Measurements from ENCODE around the gene EXTL1. TPM values are rescaled to one million over a fixed set of nuclear protein-coding genes. Genes with fewer than 3 reads are reported as not detected.

EXTL1 gene
- total RNA-seq, 2 donors from 2014 or later: not detected

DNA sequence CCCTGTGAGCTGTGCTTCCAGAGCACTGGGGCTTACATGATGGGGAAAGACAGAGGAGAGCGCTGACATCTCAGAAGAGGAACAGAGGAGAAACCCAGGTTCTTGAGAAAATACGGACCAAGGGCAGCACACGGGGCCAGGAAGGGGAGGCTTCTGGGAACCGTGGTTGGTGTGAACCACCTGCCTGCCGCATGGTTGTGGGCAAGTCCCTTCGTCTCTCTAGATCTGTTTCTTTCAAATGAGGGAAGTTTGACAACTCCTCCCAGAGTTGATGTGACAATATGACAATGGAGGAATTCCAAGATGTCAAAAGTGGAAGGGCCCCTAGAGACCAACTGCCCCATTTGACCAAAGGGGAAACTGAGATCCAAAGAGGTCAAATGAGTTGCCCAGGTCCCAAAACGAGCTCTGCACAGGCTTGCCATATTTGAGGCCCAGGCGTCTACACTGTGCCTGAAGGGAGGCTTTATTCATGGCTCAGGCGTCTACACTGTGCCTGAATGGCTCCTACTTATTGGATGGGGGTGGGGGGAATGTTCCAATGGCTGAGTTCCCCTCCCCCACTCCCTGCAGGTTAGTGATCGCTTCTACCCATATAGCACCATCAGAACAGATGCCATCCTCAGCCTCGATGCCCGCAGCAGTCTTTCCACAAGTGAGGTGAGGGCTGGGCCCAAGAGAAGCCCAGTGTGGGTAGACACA lies 11.2 kb downstream of the EXTL1 start:
- H3K9me3 Mint-ChIP-seq: no peaks in the 10 kb centered on the region
- peaks cover 23% of the 10 kb centered on the region for H3K4me1 Mint-ChIP-seq (ENCODE audit: low read depth)
- H3K27me3 Mint-ChIP-seq (ENCODE audit: low read depth): no peaks in the 10 kb centered on the region
- H3K4me3 Mint-ChIP-seq: no peak overlapping the region
- no peaks in the 10 kb centered on the region for H3K36me3 Mint-ChIP-seq (ENCODE audit: insufficient read depth in 2 of 2)
- no peak overlapping the region for H3K27ac Mint-ChIP-seq
- DNase-seq (no peak), ATAC-seq (replicated peaks in 1 of 2) (no peak)

DNA sequence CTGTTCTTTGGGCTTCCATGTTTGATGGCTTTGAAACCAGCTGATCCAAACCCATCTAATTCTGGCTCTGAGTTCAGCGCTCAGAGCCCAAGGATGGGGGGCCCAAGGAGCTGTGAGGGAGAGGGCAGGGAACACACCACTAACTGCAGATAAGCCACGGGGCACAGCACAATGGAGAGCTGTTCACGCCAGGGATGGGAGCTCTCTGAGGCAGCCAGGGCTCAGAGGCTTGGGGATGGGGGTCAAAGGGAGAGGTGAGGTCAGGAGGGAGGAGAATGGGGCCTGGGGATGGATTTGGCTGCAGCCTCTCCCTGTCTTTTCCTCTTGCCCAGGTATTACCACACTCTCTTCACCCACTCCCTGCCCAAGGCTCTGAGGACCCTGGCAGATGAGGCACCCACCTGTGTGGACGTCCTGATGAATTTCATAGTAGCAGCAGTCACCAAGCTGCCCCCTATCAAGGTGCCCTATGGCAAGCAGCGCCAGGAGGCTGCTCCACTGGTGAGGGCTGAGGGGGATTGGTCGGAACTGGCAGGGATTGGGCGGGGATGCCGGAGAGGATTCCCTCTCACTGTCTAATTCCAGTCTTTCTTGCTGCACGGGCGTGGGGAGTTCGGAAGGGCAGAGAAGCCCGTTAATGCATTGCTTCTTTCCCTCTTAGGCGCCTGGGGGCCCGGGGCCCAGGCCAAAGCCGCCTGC lies 13.1 kb downstream of the EXTL1 start:
- H3K27ac Mint-ChIP-seq: no peak overlapping the region
- H3K9me3 Mint-ChIP-seq: no peaks in the 10 kb centered on the region
- peaks cover 21% of the 10 kb centered on the region for H3K4me1 Mint-ChIP-seq (ENCODE audit: low read depth)
- DNase-seq (no peak), ATAC-seq (replicated peaks in 1 of 2) (no peak)
- peak overlapping the region; percentile 97 to 99 for H3K4me3 Mint-ChIP-seq
- no peaks in the 10 kb centered on the region for H3K36me3 Mint-ChIP-seq (ENCODE audit: insufficient read depth in 2 of 2)
- no peaks in the 10 kb centered on the region for H3K27me3 Mint-ChIP-seq (ENCODE audit: low read depth)

DNA sequence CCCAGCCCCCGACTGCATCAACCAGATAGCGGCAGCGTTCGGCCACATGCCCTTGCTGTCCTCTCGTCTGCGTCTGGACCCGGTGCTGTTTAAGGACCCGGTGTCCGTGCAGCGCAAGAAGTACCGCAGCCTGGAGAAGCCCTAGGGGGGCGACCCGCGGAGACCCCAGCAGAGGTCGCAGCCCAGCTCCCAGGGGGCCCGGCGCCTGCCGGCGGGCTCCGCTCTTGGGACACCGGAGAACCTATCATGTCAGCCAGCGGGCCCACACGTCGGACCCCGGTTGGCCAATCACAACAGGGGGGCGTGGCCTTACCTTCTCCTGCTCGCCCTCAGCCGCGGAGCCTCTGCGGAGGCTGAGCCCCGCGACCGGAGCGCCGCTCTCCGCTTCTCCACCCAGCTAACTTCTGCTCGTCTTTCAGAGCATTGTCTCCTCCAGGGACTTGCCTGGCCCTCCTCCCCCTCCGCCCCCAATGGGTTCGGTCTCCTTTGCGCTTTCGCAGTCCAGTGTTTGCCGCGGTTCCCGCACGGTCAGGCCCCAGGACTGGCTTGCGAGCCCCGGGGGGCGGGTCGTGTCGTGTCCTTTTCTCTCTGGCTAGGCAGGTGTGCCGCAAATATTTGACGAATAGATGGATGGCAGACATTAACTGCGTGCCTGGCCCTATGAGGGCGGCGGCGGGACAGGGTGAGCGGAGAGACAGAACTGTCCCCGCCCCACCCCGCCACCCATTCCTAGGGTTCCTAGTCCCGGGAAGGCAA lies 13.8 kb downstream of the EXTL1 start:
- peak overlapping the region; percentile 24 for H3K27ac Mint-ChIP-seq
- no peaks in the 10 kb centered on the region for H3K36me3 Mint-ChIP-seq (ENCODE audit: insufficient read depth in 2 of 2)
- H3K27me3 Mint-ChIP-seq (ENCODE audit: low read depth): no peaks in the 10 kb centered on the region

DNA sequence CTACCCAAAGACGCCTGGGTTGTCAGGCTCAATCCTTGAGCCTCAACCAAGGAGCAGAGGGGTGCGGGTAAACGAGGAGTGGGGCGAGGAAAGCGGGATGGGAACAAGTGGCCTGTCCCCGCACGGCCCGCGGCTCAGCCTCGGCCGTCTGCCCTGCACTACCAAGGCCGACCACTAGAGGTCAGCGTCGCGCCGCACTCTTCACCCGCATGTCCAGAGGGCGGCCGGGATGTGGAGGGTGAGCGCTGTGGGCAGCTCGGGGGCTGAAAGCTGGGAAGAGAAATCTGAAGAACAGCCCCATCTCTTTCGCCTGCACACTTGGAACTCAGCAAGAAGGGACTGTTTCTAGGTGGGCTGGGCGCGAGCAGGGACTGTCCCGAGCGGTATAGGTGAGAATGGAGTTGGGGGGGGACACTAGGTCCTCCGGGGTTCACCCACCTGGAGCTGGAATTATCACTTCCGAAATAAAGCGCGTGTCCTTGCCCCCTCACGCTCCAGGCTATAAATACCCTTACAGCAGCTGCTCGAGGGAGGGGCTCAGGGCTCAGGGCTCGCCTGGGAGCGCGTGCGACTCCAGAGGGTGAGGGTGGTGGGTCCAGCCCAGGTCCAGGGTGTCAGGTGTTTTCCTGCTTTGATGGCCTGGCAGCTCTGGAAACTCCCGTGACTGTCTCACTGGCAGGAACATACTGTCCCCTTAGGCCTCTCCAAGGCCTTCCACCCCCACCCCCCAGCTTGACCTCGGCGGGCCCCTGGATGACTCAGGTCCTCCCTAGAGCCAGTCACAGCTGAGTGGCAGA lies 14.6 kb downstream of the EXTL1 start:
- Mint-ChIP-seq H3K27ac (peak overlapping the region; percentile 24), H3K4me3 (peak overlapping the region; percentile 97 to 99), H3K9me3 (no peaks in the 10 kb centered on the region), H3K4me1 (ENCODE audit: low read depth) (peaks cover 21% of the 10 kb centered on the region), H3K36me3 (ENCODE audit: insufficient read depth in 2 of 2) (no peaks in the 10 kb centered on the region), H3K27me3 (ENCODE audit: low read depth) (no peaks in the 10 kb centered on the region)
- DNase-seq (peak; percentile 81 to 88), ATAC-seq (replicated peaks in 1 of 2) (peak; percentile 74 to 79)

More for the DNA sequence above, 13.8 kb downstream of the EXTL1 start:
- ATAC-seq (replicated peaks in 1 of 2) (peak; percentile 97), DNase-seq (peak; percentile 93 to 97)
- peak overlapping the region; percentile 97 to 99 for H3K4me3 Mint-ChIP-seq
- peaks cover 21% of the 10 kb centered on the region for H3K4me1 Mint-ChIP-seq (ENCODE audit: low read depth)
- no peaks in the 10 kb centered on the region for H3K9me3 Mint-ChIP-seq

DNA sequence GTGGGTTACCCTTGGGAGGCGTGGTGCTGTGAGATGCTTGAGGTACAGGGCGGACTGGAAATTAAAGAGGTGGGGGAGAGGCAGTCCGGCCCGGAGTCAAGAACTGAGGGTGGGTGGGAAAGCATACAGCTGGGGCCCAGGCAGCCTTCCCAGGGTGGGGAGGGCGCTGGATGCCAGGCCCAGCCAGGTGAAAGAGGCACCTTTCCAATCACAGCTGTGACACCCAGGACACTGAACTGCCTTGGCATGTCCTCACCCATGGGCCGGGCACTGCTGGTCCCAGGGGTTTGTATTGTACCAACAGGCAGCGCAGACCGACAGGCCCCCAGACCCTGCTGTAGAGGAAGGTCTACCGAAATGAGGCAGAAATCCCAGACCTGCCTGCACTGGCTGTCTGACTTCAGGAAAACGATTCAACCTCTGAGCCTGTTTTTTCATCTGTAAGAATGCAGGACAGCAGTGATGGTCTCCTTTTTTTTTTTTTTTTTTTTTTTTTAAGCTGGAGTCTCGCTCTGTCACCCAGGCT lies 15.2 kb downstream of the EXTL1 start:
- H3K27ac Mint-ChIP-seq: no peak overlapping the region
- H3K36me3 Mint-ChIP-seq (ENCODE audit: insufficient read depth in 2 of 2): no peaks in the 10 kb centered on the region
- no peak for DNase-seq
- no peak for ATAC-seq (replicated peaks in 1 of 2)
- H3K4me1 Mint-ChIP-seq (ENCODE audit: low read depth): peaks cover 21% of the 10 kb centered on the region
- no peaks in the 10 kb centered on the region for H3K27me3 Mint-ChIP-seq (ENCODE audit: low read depth)
- H3K4me3 Mint-ChIP-seq: peak overlapping the region in 1 of 2 donors; percentile 25
- no peaks in the 10 kb centered on the region for H3K9me3 Mint-ChIP-seq

DNA sequence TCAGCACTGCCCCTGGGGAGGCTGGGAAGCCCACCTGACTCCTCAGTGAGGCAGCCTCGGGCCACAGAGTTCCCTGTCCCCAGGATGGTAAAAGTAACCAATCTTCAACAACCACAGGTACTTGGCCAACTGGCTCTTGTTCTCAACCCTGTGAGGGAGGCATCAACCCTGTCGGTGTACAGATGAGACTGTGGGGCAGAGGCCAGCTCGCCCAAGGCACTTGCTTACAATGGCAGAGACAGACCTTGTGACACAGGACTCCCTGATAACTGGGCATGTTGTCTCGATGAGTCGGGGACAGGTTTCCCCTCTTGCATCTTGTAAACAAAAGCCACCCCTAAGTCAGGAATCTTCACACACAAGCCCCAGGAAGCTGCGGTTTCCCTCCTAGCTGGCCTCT lies 16.3 kb downstream of the EXTL1 start:
- ATAC-seq (replicated peaks in 1 of 2) (no peak), DNase-seq (no peak)
- Mint-ChIP-seq H3K9me3 (no peaks in the 10 kb centered on the region), H3K27me3 (ENCODE audit: low read depth) (no peaks in the 10 kb centered on the region), H3K27ac (no peak overlapping the region), H3K4me1 (ENCODE audit: low read depth) (peaks cover 21% of the 10 kb centered on the region), H3K36me3 (ENCODE audit: insufficient read depth in 2 of 2) (no peaks in the 10 kb centered on the region), H3K4me3 (no peak overlapping the region)

DNA sequence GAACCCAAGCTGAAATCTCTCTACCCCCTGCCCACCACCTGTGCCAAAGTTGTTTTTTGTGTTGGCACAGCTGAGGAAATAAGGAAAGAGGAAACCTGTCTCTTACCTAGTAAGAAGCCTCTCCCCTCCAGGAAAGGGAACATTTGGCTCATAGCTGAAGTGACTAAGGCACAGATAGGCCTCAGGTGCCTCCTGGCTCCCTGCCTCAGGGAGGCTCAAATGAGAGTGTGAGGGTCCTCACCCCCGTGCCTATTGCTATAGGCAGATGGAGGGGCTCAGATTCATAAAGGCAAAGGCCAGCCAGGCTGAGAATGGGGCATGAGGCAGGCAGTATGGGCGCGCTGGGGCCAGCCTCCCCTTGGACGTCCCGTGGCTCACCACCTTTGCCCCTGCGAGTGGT lies 16.9 kb downstream of the EXTL1 start:
- Mint-ChIP-seq H3K36me3 (ENCODE audit: insufficient read depth in 2 of 2) (no peaks in the 10 kb centered on the region), H3K27ac (no peak overlapping the region), H3K4me1 (ENCODE audit: low read depth) (peaks cover 21% of the 10 kb centered on the region), H3K27me3 (ENCODE audit: low read depth) (no peaks in the 10 kb centered on the region), H3K9me3 (no peaks in the 10 kb centered on the region), H3K4me3 (no peak overlapping the region)
- ATAC-seq (replicated peaks in 1 of 2): no peak
- DNase-seq: no peak

DNA sequence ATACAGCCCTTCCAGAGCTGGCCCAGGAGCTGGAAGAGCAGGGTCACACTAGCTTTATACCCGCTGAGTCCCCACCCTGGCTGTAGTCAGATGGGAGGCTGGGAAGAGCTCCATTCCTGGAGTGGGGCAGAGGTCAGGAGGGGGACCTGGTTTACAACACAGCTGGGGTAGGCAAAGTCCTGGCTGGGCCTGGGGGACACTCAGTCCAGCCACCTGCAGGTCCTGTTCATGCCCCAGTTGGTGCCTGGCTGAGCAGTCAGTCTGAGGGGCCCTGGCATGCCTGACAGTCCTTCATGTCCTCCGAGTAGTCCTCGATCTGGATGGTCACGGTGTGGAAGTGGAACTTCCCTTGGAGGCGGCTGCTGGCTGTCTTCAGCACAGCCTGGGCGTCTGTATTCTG lies 17.3 kb downstream of the EXTL1 start:
- no peak overlapping the region for H3K4me3 Mint-ChIP-seq
- no peaks in the 10 kb centered on the region for H3K36me3 Mint-ChIP-seq (ENCODE audit: insufficient read depth in 2 of 2)
- no peak for ATAC-seq (replicated peaks in 1 of 2)
- peaks cover 21% of the 10 kb centered on the region for H3K4me1 Mint-ChIP-seq (ENCODE audit: low read depth)
- H3K27ac Mint-ChIP-seq: no peak overlapping the region
- DNase-seq: no peak
- H3K9me3 Mint-ChIP-seq: no peaks in the 10 kb centered on the region
- H3K27me3 Mint-ChIP-seq (ENCODE audit: low read depth): peaks cover 3% of the 10 kb centered on the region

DNA sequence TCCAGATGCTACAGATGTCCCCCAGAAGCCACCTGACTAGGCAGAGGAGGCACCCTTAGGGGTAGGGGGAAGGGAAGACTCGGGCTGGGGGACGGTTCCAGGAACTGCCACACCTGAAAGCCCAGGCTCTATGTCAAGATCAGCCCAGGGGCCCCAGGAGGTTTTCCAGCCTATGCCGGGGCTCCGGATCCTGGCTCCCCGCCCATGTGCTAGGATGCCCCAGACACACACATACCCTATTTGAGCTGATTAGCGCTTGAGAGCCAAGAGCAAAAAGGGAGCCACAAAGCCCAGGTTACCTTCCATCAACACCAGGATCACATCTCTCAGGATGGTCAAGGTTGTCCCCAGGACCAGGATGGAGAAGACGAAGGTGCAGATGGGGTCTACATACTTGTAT lies 19.8 kb downstream of the EXTL1 start:
- no peaks in the 10 kb centered on the region for H3K9me3 Mint-ChIP-seq
- DNase-seq: no peak
- H3K4me3 Mint-ChIP-seq: no peak overlapping the region
- H3K27ac Mint-ChIP-seq: no peak overlapping the region
- H3K4me1 Mint-ChIP-seq (ENCODE audit: low read depth): peaks cover 3% of the 10 kb centered on the region
- no peak for ATAC-seq (replicated peaks in 1 of 2)
- H3K36me3 Mint-ChIP-seq (ENCODE audit: insufficient read depth in 2 of 2): peaks cover 1 to 3% of the 10 kb centered on the region in 2 donors
- peaks cover 21% of the 10 kb centered on the region for H3K27me3 Mint-ChIP-seq (ENCODE audit: low read depth)

DNA sequence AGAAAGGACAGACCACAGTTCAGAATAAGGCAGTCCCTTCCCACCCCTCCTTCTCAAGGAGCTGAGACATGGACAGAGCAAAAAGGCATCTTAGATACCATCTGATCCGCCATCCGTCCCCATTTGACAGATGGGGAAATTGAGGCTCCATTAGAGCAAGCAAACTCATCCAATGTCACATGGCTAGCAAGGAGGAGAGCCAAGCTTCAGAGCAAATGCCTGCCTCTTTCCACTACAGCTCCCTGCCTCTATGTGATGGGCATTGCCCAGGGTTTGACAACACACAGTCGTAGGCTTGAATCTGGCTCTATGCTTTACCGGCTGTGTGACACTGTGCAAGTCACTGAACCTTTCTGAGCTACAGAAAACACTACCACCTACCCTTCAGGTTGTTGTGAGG lies 20.4 kb downstream of the EXTL1 start:
- Mint-ChIP-seq H3K4me3 (no peak overlapping the region), H3K27ac (no peak overlapping the region), H3K27me3 (ENCODE audit: low read depth) (peaks cover 27% of the 10 kb centered on the region), H3K36me3 (ENCODE audit: insufficient read depth in 2 of 2) (peaks cover 1 to 3% of the 10 kb centered on the region in 2 donors), H3K4me1 (ENCODE audit: low read depth) (no peaks in the 10 kb centered on the region), H3K9me3 (no peaks in the 10 kb centered on the region)
- DNase-seq: no peak
- ATAC-seq (replicated peaks in 1 of 2): no peak

DNA sequence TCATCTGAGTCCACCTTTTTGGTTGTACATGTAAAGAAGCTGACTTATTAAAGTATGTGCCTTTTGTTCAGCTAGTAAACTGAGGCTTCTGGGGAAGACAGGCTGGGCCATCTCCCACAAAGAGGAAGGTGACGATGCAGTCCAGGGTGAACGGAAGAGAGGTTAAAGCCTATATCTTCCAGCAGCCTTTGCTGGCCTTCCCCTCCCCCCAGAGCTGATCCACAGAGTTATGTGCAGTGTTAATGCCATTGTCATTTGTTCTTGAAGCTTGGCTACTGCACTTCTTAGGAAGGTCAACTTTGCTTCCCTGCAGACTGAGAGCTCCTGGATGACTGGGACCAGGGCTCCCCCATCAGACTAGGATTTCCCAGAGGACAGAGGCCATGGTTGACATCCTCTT lies 22.2 kb downstream of the EXTL1 start:
- H3K4me3 Mint-ChIP-seq: no peak overlapping the region
- no peak for DNase-seq
- H3K27me3 Mint-ChIP-seq (ENCODE audit: low read depth): peaks cover 44% of the 10 kb centered on the region
- no peak overlapping the region for H3K27ac Mint-ChIP-seq
- no peaks in the 10 kb centered on the region for H3K9me3 Mint-ChIP-seq
- H3K36me3 Mint-ChIP-seq (ENCODE audit: insufficient read depth in 2 of 2): peaks cover 1 to 3% of the 10 kb centered on the region in 2 donors
- no peak for ATAC-seq (replicated peaks in 1 of 2)
- H3K4me1 Mint-ChIP-seq (ENCODE audit: low read depth): no peaks in the 10 kb centered on the region

DNA sequence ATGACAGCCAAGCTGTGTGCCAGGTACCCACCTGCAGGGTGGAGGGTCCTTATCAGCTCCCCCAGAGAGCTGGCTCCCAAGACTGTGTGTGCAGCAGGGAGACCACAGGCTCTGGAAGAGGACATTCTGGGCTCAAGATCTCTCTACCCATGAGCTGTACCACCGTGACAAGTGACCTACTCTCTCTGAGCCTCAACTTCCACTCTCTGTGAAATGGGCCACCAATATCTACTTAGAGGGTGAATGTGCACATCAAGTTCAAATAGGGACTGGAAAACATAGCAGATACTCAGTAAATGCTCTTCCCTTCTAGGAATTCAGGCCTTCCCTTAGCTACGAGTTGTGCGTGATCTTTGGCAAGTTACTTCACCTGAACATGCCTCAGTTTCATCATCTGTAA lies 22.8 kb downstream of the EXTL1 start:
- H3K4me1 Mint-ChIP-seq (ENCODE audit: low read depth): no peaks in the 10 kb centered on the region
- H3K27ac Mint-ChIP-seq: no peak overlapping the region
- no peaks in the 10 kb centered on the region for H3K9me3 Mint-ChIP-seq
- H3K4me3 Mint-ChIP-seq: no peak overlapping the region
- no peak for DNase-seq
- H3K36me3 Mint-ChIP-seq (ENCODE audit: insufficient read depth in 2 of 2): peaks cover 1 to 3% of the 10 kb centered on the region in 2 donors
- ATAC-seq (replicated peaks in 1 of 2): no peak
- peaks cover 49% of the 10 kb centered on the region for H3K27me3 Mint-ChIP-seq (ENCODE audit: low read depth)

All from activated T-cell treated with anti-CD3 and anti-CD28 coated beads, Interleukin-2, amount 50 U/mL, for 72 hours (primary cell).